ENCODE data around the gene CD52. TPM values are rescaled to one million over a fixed set of nuclear protein-coding genes. Genes with fewer than 3 reads are reported as not detected.
"Not testable (repeated sequence)": the region's sequence is repeated elsewhere in the genome, so short reads cannot be mapped to it uniquely, and the experiment has no call there.

Gene CD52
- total and polyA plus RNA-seq, 2 donors (not counting 3 experiments of a cell fraction or from before 2014, with no cell fraction given) = not detected

DNA sequence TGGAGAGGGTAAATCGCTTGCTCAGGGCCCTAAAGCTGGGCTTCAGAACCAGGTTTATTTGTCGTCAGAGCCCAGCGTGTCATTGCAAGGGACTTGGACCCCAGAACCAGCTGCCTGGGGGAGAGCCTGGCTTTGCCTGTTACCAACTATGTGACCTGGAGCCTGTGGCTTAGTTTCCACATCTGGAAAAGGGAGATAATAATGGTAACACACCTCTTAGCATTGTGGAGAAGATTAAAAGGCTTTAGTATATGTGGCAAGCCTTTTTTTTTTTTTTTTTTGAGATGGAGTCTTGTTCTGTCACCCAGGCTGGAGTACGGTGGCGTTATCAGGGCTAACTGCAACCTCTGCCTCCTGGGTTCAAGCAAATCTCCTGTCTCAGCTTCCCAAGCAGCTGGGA, 12.5 kb downstream of the CD52 start:
- Histone ChIP-seq H3K36me3 (ENCODE audit: control insufficient read depth in 2 of 2, extremely low read depth in 1 of 2, insufficient read depth in 2 of 2, low read length in 2 of 2) (no peaks in the 10 kb centered on the region), H3K79me2 (ENCODE audit: control insufficient read depth, insufficient read depth, low read length) (no peaks in the 10 kb centered on the region), H3K27me3 (ENCODE audit: control insufficient read depth in 2 of 2, insufficient read depth in 2 of 2, low read length in 2 of 2) (no peaks in the 10 kb centered on the region), H3K4me3 (replicated peaks in 1 of 3; ENCODE audit: insufficient read depth in 1 of 3, low read depth in 1 of 3, low read length in 3 of 3) (no peak overlapping the region), H4K20me1 (replicated peaks; ENCODE audit: control insufficient read depth, extremely low read depth, insufficient read depth, low read length) (no peaks in the 10 kb centered on the region), H3K4me1 (ENCODE audit: control insufficient read depth, extremely low read depth, insufficient read depth, low read length) (no peaks in the 10 kb centered on the region), H3K9me1 (replicated peaks; ENCODE audit: control insufficient read depth, extremely low read depth, insufficient read depth, low read length) (no peaks in the 10 kb centered on the region), H3K4me2 (ENCODE audit: insufficient read depth, low read length) (no peak overlapping the region), H3K27ac (ENCODE audit: insufficient read depth, low read depth, low read length) (no peak overlapping the region), H3K9me3 (replicated peaks; ENCODE audit: control insufficient read depth, insufficient read depth, low read length) (no peaks in the 10 kb centered on the region), H2AFZ (ENCODE audit: low read depth, low read length) (no peak overlapping the region), H3K9ac (replicated peaks; ENCODE audit: extremely low read depth, insufficient read depth, low read length) (no peak overlapping the region)
- ChIA-PET POLR2A (no interaction called here), CTCF (interaction anchor here (1.3 kb wide), 1 partner anchor 54 kb away, joined by 4 read pairs; no protein-coding TSS in a partner anchor)
- dilution Hi-C loops (cut with MboI; ENCODE audit: extremely low pct_ligation_motif_present, low sequenced_read_pairs) (no loop called here), intact Hi-C loops (cut with micrococcal nuclease) (no loop called here)
- no TSS peak for BruUV-seq (replicated peaks)
- FAIRE-seq (no peak), DNase-seq (ENCODE audit: low read depth, low spot score) (no peak)
- no peak for TF ChIP-seq FOS (IDR thresholded peaks at IDR 0.05; ENCODE audit: borderline replicate concordance, insufficient read depth, low read length)
- no peak for TF ChIP-seq JUN (IDR thresholded peaks at IDR 0.05; ENCODE audit: borderline replicate concordance, insufficient read depth, insufficient read length, low read depth)
- TF ChIP-seq MYC (IDR thresholded peaks at IDR 0.05; ENCODE audit: low read depth, low read length) = no peak
- TF ChIP-seq POLR2A (IDR thresholded peaks at IDR 0.05; ENCODE audit: low read depth, low read length) = no peak
- TF ChIP-seq, protein P1, sequence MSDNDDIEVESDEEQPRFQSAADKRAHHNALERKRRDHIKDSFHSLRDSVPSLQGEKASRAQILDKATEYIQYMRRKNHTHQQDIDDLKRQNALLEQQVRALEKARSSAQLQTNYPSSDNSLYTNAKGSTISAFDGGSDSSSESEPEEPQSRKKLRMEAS (IDR thresholded peaks at IDR 0.05; ENCODE audit: insufficient read depth, insufficient read length) = no peak
- TF ChIP-seq POLR2AphosphoS5 (IDR thresholded peaks at IDR 0.05; ENCODE audit: insufficient read depth, low read depth, low read length) = no peak
- TF ChIP-seq, protein P2, sequence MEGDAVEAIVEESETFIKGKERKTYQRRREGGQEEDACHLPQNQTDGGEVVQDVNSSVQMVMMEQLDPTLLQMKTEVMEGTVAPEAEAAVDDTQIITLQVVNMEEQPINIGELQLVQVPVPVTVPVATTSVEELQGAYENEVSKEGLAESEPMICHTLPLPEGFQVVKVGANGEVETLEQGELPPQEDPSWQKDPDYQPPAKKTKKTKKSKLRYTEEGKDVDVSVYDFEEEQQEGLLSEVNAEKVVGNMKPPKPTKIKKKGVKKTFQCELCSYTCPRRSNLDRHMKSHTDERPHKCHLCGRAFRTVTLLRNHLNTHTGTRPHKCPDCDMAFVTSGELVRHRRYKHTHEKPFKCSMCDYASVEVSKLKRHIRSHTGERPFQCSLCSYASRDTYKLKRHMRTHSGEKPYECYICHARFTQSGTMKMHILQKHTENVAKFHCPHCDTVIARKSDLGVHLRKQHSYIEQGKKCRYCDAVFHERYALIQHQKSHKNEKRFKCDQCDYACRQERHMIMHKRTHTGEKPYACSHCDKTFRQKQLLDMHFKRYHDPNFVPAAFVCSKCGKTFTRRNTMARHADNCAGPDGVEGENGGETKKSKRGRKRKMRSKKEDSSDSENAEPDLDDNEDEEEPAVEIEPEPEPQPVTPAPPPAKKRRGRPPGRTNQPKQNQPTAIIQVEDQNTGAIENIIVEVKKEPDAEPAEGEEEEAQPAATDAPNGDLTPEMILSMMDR (IDR thresholded peaks at IDR 0.05; ENCODE audit: extremely low read depth in 1 of 2, insufficient read depth in 1 of 2, low read depth in 1 of 2, low read length in 2 of 2) = no peak
- no peak for TF ChIP-seq EZH2 (IDR thresholded peaks at IDR 0.05; ENCODE audit: borderline replicate concordance, low read depth, low read length, severe bottlenecking)
- TF ChIP-seq GATA2 (IDR thresholded peaks at IDR 0.05; ENCODE audit: insufficient read depth, insufficient read length, low read depth, low read length) = no peak

DNA sequence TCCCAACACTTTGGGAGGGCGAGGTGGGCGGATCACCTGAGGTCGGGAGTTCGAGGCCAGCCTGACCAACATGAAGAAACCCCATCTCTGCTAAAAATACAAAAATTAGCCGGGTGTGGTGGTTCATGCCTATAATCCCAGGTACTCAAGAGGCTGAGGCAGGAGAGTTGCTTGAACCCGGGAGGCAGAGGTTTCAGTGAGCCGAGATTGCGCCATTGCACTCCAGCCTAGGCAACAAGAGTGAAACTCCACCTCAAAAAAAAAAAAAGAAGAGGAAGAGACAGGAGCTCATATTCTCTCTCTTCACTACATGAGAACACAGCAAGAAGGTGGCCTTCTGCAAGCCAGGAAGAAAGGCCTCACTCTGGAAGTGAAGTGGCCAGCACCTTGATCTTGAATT, 15.6 kb downstream of the CD52 start:
- POLR2A ChIA-PET; DNase-seq (ENCODE audit: low read depth, low spot score); H3K79me2 ChIP-seq (ENCODE audit: control insufficient read depth, insufficient read depth, low read length); H3K27ac ChIP-seq (ENCODE audit: insufficient read depth, low read depth, low read length); H2AFZ ChIP-seq (ENCODE audit: low read depth, low read length); H3K4me3 ChIP-seq (replicated peaks in 1 of 3; ENCODE audit: insufficient read depth in 1 of 3, low read depth in 1 of 3, low read length in 3 of 3); H3K9ac ChIP-seq (replicated peaks; ENCODE audit: extremely low read depth, insufficient read depth, low read length); H3K4me1 ChIP-seq (ENCODE audit: control insufficient read depth, extremely low read depth, insufficient read depth, low read length); H3K36me3 ChIP-seq (ENCODE audit: control insufficient read depth in 2 of 2, extremely low read depth in 1 of 2, insufficient read depth in 2 of 2, low read length in 2 of 2); H3K9me1 ChIP-seq (replicated peaks; ENCODE audit: control insufficient read depth, extremely low read depth, insufficient read depth, low read length); BruUV-seq (replicated peaks); H3K9me3 ChIP-seq (replicated peaks; ENCODE audit: control insufficient read depth, insufficient read depth, low read length); intact Hi-C loops (cut with micrococcal nuclease); H3K27me3 ChIP-seq (ENCODE audit: control insufficient read depth in 2 of 2, insufficient read depth in 2 of 2, low read length in 2 of 2); H3K4me2 ChIP-seq (ENCODE audit: insufficient read depth, low read length); FAIRE-seq; dilution Hi-C loops (cut with MboI; ENCODE audit: extremely low pct_ligation_motif_present, low sequenced_read_pairs); H4K20me1 ChIP-seq (replicated peaks; ENCODE audit: control insufficient read depth, extremely low read depth, insufficient read depth, low read length): not testable (repeated sequence)
- CTCF ChIA-PET = interaction anchor here (0.6 to 0.8 kb wide), 2 partner anchors 10 to 12 kb away, joined by 3 read pairs; no protein-coding TSS in a partner anchor
